ENCODE measurements around the gene DNAH5.

Gene DNAH5

DNA sequence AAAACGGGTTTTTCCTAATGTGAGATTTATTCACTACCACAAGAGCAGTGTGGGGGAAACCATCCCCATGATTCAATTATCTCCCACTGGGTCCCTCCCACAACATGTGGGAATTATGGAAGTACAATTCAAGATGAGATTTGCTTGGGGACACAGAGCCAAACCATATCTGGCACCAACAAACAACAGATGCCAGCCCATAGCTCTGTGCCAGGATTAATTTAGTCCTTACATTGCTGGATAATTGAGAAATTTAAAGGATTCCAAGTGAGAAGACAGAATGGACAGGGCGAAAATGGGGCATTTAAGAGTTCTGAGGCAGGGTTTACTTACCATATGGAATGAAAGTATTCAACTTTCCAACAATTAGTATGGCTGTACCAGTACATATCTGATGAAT lies 30.8 kb upstream of the DNAH5 start:
- Histone ChIP-seq H3K4me1 (ENCODE audit: control insufficient read depth, insufficient read depth, low read length) (no peaks in the 10 kb centered on the region), H3K4me3 (ENCODE audit: low read length) (no peak overlapping the region), H3K36me3 (ENCODE audit: control insufficient read depth, insufficient read depth, low read length) (no peaks in the 10 kb centered on the region), H3K9ac (ENCODE audit: low read length) (no peak overlapping the region), H3K9me3 (ENCODE audit: control insufficient read depth, low read length) (no peaks in the 10 kb centered on the region), H3K27me3 (ENCODE audit: control insufficient read depth, insufficient read depth, low read length) (no peaks in the 10 kb centered on the region)

- no peak overlapping the region for H3K9ac ChIP-seq (ENCODE audit: low read length)
- H3K4me3 ChIP-seq (ENCODE audit: low read length), result no peak overlapping the region
- H3K9me3 ChIP-seq (ENCODE audit: control insufficient read depth, low read length), result no peaks in the 10 kb centered on the region
- H3K4me1 ChIP-seq (ENCODE audit: control insufficient read depth, insufficient read depth, low read length), result no peaks in the 10 kb centered on the region
- no peaks in the 10 kb centered on the region for H3K36me3 ChIP-seq (ENCODE audit: control insufficient read depth, insufficient read depth, low read length)
- H3K27me3 ChIP-seq (ENCODE audit: control insufficient read depth, insufficient read depth, low read length), result no peaks in the 10 kb centered on the region
These were observed 29.2 kb upstream of the DNAH5 start for GRCh38 chr5:13973724-13974123.

DNA sequence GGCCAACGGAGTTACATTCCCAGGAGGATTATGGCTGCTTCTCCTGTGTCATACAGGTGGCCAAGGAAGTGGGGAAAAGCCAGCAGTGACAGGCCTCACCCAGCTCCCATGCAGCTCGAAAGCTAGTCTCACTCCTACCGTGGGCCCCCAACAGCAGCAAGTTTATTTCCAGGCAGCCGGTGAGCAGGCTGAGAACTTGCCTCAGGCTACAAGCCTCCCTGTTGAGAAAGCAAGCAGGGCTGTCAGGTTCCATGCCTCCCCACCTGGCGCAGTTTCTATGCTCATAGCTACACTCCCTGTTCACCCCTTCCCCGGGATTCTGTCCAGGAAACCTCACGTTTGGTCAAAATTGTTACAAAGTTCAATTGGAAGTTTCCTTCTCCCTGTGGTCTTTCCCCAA lies 27.5 kb upstream of the DNAH5 start:
- Histone ChIP-seq H3K9me3 (ENCODE audit: control insufficient read depth, low read length) (no peaks in the 10 kb centered on the region), H3K9ac (ENCODE audit: low read length) (no peak overlapping the region), H3K4me3 (ENCODE audit: low read length) (no peak overlapping the region), H3K36me3 (ENCODE audit: control insufficient read depth, insufficient read depth, low read length) (no peaks in the 10 kb centered on the region), H3K27me3 (ENCODE audit: control insufficient read depth, insufficient read depth, low read length) (no peaks in the 10 kb centered on the region), H3K4me1 (ENCODE audit: control insufficient read depth, insufficient read depth, low read length) (no peaks in the 10 kb centered on the region)

- Histone ChIP-seq H3K27me3 (ENCODE audit: control insufficient read depth, insufficient read depth, low read length) (no peaks in the 10 kb centered on the region), H3K9me3 (ENCODE audit: control insufficient read depth, low read length) (no peaks in the 10 kb centered on the region), H3K36me3 (ENCODE audit: control insufficient read depth, insufficient read depth, low read length) (no peaks in the 10 kb centered on the region), H3K4me3 (ENCODE audit: low read length) (no peak overlapping the region), H3K9ac (ENCODE audit: low read length) (no peak overlapping the region), H3K4me1 (ENCODE audit: control insufficient read depth, insufficient read depth, low read length) (no peaks in the 10 kb centered on the region)
These were observed 12.7 kb upstream of the DNAH5 start for GRCh38 chr5:13957032-13957645.

DNA sequence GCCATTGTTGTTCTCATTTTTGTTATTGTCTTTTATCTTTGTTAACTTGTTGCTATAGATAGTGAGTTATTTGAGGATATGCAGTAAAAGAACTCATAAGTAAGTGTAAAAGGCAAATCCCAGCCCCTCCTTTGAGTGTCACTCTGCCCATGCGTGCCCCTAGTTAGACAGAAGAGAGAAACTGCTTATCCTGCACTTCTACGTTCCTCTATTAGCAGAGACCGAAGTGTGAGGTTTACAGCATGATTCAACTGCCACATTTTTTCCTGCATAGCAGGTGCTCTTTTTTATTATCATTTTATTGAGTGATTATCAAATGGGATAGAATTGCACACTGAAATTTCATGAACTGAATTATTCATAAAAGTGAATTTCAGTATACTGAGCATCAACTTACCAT lies 12.0 kb upstream of the DNAH5 start:
- Histone ChIP-seq H3K4me3 (ENCODE audit: low read length) (no peak overlapping the region), H3K36me3 (ENCODE audit: control insufficient read depth, insufficient read depth, low read length) (no peaks in the 10 kb centered on the region)

DNA sequence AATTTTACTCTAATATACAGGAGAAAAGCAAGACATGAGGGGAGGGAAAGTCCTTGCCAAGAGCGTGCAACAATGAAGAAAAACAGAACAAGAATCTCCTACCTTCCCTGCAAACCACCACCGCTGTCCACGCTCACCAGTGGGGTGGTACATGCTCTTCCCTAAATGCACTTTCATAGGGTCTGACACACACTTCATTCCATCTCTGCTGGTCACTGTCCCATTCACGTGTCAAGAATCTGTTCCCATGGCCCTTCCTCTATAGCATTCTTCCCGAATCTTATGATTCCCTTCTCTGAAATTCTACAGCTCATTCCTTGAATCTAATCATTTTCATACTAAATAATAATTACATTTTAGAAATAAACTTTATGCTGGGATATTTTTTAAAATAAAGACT lies 11.4 kb upstream of the DNAH5 start:
- no peaks in the 10 kb centered on the region for H3K9me3 ChIP-seq (ENCODE audit: control insufficient read depth, low read length)
- no peak overlapping the region for H3K4me3 ChIP-seq (ENCODE audit: low read length)
- no peaks in the 10 kb centered on the region for H3K36me3 ChIP-seq (ENCODE audit: control insufficient read depth, insufficient read depth, low read length)
- no peaks in the 10 kb centered on the region for H3K27me3 ChIP-seq (ENCODE audit: control insufficient read depth, insufficient read depth, low read length)
- H3K4me1 ChIP-seq (ENCODE audit: control insufficient read depth, insufficient read depth, low read length), result no peaks in the 10 kb centered on the region
- no peak overlapping the region for H3K9ac ChIP-seq (ENCODE audit: low read length)

More for the DNA sequence above, 12.0 kb upstream of the DNAH5 start:
- H3K27me3 ChIP-seq (ENCODE audit: control insufficient read depth, insufficient read depth, low read length), result no peaks in the 10 kb centered on the region
- H3K9ac ChIP-seq (ENCODE audit: low read length), result no peak overlapping the region
- H3K9me3 ChIP-seq (ENCODE audit: control insufficient read depth, low read length), result no peaks in the 10 kb centered on the region
- no peaks in the 10 kb centered on the region for H3K4me1 ChIP-seq (ENCODE audit: control insufficient read depth, insufficient read depth, low read length)

DNA sequence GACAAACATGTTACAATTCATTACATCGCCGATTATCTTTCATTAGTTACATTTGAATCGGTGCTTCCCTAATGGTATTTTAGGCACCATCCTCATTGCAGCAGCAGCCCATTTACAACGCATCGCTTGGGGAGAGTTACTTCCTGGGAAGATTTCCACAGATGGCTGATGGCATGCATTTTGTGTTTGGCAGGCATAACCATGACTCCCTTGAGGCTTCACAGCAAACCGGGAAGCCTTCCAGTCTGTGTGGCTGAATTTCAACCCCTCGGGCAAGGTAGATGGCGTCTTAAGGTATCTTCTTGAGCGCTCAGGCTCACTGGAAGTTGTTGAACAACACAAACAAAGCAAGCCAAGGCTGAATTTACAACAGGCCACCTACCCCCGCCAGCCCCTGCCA lies 1.6 kb upstream of the DNAH5 start:
- H3K36me3 ChIP-seq (ENCODE audit: control insufficient read depth, insufficient read depth, low read length), result no peaks in the 10 kb centered on the region
- H3K4me1 ChIP-seq (ENCODE audit: control insufficient read depth, insufficient read depth, low read length), result no peaks in the 10 kb centered on the region
- no peak overlapping the region for H3K9ac ChIP-seq (ENCODE audit: low read length)
- H3K9me3 ChIP-seq (ENCODE audit: control insufficient read depth, low read length), result no peaks in the 10 kb centered on the region
- H3K27me3 ChIP-seq (ENCODE audit: control insufficient read depth, insufficient read depth, low read length), result no peaks in the 10 kb centered on the region
- H3K4me3 ChIP-seq (ENCODE audit: low read length), result no peak overlapping the region

GRCh38 chr5:13945271-13945670 lies 783 bp upstream of the DNAH5 start:
- no peaks in the 10 kb centered on the region for H3K4me1 ChIP-seq (ENCODE audit: control insufficient read depth, insufficient read depth, low read length)
- H3K27me3 ChIP-seq (ENCODE audit: control insufficient read depth, insufficient read depth, low read length), result no peaks in the 10 kb centered on the region
- no peaks in the 10 kb centered on the region for H3K36me3 ChIP-seq (ENCODE audit: control insufficient read depth, insufficient read depth, low read length)
- H3K9ac ChIP-seq (ENCODE audit: low read length), result no peak overlapping the region
- H3K9me3 ChIP-seq (ENCODE audit: control insufficient read depth, low read length), result no peaks in the 10 kb centered on the region
- no peak overlapping the region for H3K4me3 ChIP-seq (ENCODE audit: low read length)

GRCh38 chr5:13943676-13944075 lies 812 bp downstream of the DNAH5 start:
- Histone ChIP-seq H3K4me3 (ENCODE audit: low read length) (no peak overlapping the region), H3K9ac (ENCODE audit: low read length) (no peak overlapping the region), H3K9me3 (ENCODE audit: control insufficient read depth, low read length) (no peaks in the 10 kb centered on the region), H3K27me3 (ENCODE audit: control insufficient read depth, insufficient read depth, low read length) (no peaks in the 10 kb centered on the region), H3K4me1 (ENCODE audit: control insufficient read depth, insufficient read depth, low read length) (no peaks in the 10 kb centered on the region), H3K36me3 (ENCODE audit: control insufficient read depth, insufficient read depth, low read length) (no peaks in the 10 kb centered on the region)

- Histone ChIP-seq H3K4me3 (ENCODE audit: low read length) (no peak overlapping the region), H3K4me1 (ENCODE audit: control insufficient read depth, insufficient read depth, low read length) (no peaks in the 10 kb centered on the region), H3K9ac (ENCODE audit: low read length) (no peak overlapping the region), H3K27me3 (ENCODE audit: control insufficient read depth, insufficient read depth, low read length) (no peaks in the 10 kb centered on the region), H3K36me3 (ENCODE audit: control insufficient read depth, insufficient read depth, low read length) (no peaks in the 10 kb centered on the region), H3K9me3 (ENCODE audit: control insufficient read depth, low read length) (no peaks in the 10 kb centered on the region)
These were observed 3.0 kb downstream of the DNAH5 start for GRCh38 chr5:13941468-13941867.

- Histone ChIP-seq H3K4me1 (ENCODE audit: control insufficient read depth, insufficient read depth, low read length) (no peaks in the 10 kb centered on the region), H3K4me3 (ENCODE audit: low read length) (no peak overlapping the region), H3K36me3 (ENCODE audit: control insufficient read depth, insufficient read depth, low read length) (no peaks in the 10 kb centered on the region), H3K9me3 (ENCODE audit: control insufficient read depth, low read length) (no peaks in the 10 kb centered on the region), H3K9ac (ENCODE audit: low read length) (no peak overlapping the region), H3K27me3 (ENCODE audit: control insufficient read depth, insufficient read depth, low read length) (no peaks in the 10 kb centered on the region)
These were observed 4.8 kb downstream of the DNAH5 start for GRCh38 chr5:13939638-13940037.

DNA sequence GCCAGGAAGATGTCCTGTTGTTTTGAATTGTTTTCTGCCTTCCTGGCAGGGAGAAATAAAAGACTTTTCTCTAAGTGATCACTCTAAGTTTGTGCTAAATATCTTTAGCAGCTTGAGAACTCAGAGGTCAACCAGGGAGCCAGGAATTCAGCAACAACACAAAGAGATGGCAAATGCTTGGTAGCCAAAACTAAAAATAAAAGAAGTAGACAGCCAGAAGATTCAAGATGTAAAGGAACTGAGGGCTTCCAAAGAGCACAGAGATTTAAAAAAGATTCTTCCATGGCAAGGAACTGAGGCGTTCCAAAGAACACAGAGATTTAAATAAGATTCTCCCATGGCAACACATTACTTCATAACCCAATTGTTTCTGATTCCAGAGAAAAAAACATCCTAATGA lies 9.6 kb downstream of the DNAH5 start:
- Histone ChIP-seq H3K4me3 (ENCODE audit: low read length) (no peak overlapping the region), H3K36me3 (ENCODE audit: control insufficient read depth, insufficient read depth, low read length) (no peaks in the 10 kb centered on the region), H3K27me3 (ENCODE audit: control insufficient read depth, insufficient read depth, low read length) (no peaks in the 10 kb centered on the region), H3K4me1 (ENCODE audit: control insufficient read depth, insufficient read depth, low read length) (no peaks in the 10 kb centered on the region), H3K9ac (ENCODE audit: low read length) (no peak overlapping the region), H3K9me3 (ENCODE audit: control insufficient read depth, low read length) (no peaks in the 10 kb centered on the region)

DNA sequence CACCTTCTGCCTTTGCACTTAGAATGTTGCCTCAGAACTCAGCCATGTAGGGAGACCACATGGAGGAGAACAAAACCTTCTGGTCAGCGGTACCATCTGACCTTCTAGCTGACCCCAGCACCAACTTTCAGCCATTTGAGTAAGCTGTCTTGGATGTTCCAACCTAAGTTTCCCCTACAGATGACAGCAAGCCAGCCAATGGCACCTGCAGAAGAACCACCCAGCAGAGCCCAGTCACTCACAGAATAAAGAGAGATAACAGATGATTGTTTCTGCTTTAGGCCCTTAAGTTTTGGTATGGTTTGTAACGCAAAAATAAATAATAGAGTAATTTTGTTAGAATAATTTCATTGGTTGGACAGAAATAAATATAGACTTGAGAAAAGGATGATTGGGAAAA lies 10.4 kb downstream of the DNAH5 start:
- no peaks in the 10 kb centered on the region for H3K9me3 ChIP-seq (ENCODE audit: control insufficient read depth, low read length)
- no peaks in the 10 kb centered on the region for H3K27me3 ChIP-seq (ENCODE audit: control insufficient read depth, insufficient read depth, low read length)
- no peaks in the 10 kb centered on the region for H3K36me3 ChIP-seq (ENCODE audit: control insufficient read depth, insufficient read depth, low read length)
- H3K4me1 ChIP-seq (ENCODE audit: control insufficient read depth, insufficient read depth, low read length), result no peaks in the 10 kb centered on the region
- no peak overlapping the region for H3K9ac ChIP-seq (ENCODE audit: low read length)
- no peak overlapping the region for H3K4me3 ChIP-seq (ENCODE audit: low read length)

Data from mucosa of stomach (tissue), 1 donor.